Measurements from ENCODE around the gene BLOC1S6.
"Not testable (repeated sequence)": the region's sequence is repeated elsewhere in the genome, so short reads cannot be mapped to it uniquely, and the experiment has no call there.

The BLOC1S6 gene

DNA sequence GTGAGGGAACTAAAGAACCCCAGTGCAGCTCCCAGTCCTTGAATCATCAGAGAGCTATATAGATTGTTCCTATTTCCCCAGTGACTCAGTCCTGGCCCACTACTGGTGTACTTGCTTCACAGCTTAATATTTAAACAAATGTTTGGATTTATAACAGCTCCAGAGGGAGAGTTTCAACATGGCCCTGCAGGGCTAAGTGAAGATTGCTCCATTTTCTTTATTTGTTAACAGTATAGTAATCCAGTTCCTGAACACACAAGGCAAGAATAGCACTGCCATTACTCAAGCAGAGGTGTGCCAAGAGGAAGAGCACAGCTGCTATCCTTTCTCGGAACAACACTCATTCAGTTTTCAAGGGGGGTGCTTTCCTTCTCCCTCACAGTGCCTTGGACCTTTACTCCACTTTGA, 54.2 kb downstream of the BLOC1S6 start:
- no peak for DNase-seq (ENCODE audit: low read depth in 2 of 2)

- DNase-seq (ENCODE audit: low read depth in 2 of 2): no peak
Observed at GRCh38 chr15:45641999-45642932, 55.1 kb downstream of the BLOC1S6 start.

GRCh38 chr15:45644437-45644836, 57.3 kb downstream of the BLOC1S6 start:
- DNase-seq (ENCODE audit: low read depth in 2 of 2): no peak

- no peak for DNase-seq (ENCODE audit: low read depth in 2 of 2)
Observed at GRCh38 chr15:45645026-45645980, 58.1 kb downstream of the BLOC1S6 start.

GRCh38 chr15:45646220-45646619, 59.0 kb downstream of the BLOC1S6 start:
- DNase-seq (ENCODE audit: low read depth in 2 of 2): no peak

DNA sequence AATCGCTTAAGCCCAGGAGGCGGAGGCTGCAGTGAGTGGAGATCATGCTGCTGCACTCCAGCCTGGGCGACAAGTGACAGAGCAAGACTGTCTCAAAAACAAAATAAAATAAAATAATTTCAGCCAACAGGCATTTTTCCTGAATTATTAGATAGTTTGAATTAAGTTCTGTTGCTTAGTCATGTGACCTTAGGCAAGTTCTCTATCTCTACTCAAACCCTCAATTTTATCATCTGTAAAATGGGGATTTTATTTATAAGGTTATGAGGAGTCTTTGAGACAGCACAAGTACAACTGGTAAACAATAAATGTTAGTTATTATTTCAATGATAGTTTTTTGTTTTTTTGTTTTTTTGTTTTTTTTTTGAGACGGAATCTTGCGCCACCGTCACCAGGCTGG, 60.6 kb downstream of the BLOC1S6 start:
- no peak for DNase-seq (ENCODE audit: low read depth in 2 of 2)

- DNase-seq (ENCODE audit: low read depth in 2 of 2): no peak
Observed at GRCh38 chr15:45648521-45649200, 61.5 kb downstream of the BLOC1S6 start.

DNA sequence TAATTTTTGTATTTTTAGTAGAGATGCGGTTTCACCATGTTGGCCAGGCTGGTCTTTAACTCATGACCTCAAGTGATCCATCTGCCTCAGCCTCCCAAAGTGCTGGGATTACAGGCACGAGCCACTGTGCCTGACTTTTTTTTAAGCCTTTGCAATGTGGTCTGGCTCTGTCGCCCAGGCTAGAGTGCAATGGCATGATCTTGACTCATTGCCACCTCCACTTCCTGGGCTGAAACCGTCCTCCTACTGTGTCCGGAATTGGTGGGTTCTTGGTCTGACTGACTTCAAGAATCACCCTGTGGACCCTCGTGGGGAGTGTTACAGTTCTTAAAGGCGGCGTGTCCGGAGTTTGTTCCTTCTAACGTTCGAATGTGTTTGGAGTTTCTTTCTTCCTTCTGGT, 62.8 kb downstream of the BLOC1S6 start:
- DNase-seq (ENCODE audit: low read depth in 2 of 2): not testable (repeated sequence)

GRCh38 chr15:45650889-45651525, 63.8 kb downstream of the BLOC1S6 start:
- no peak for DNase-seq (ENCODE audit: low read depth in 2 of 2)

- DNase-seq (ENCODE audit: low read depth in 2 of 2): no peak
Observed at GRCh38 chr15:45653702-45654424, 66.7 kb downstream of the BLOC1S6 start.

- no peak for DNase-seq (ENCODE audit: low read depth in 2 of 2)
Observed at GRCh38 chr15:45654749-45655148, 67.6 kb downstream of the BLOC1S6 start.

- DNase-seq (ENCODE audit: low read depth in 2 of 2): no peak
Observed at GRCh38 chr15:45657254-45657653, 70.1 kb downstream of the BLOC1S6 start.

DNA sequence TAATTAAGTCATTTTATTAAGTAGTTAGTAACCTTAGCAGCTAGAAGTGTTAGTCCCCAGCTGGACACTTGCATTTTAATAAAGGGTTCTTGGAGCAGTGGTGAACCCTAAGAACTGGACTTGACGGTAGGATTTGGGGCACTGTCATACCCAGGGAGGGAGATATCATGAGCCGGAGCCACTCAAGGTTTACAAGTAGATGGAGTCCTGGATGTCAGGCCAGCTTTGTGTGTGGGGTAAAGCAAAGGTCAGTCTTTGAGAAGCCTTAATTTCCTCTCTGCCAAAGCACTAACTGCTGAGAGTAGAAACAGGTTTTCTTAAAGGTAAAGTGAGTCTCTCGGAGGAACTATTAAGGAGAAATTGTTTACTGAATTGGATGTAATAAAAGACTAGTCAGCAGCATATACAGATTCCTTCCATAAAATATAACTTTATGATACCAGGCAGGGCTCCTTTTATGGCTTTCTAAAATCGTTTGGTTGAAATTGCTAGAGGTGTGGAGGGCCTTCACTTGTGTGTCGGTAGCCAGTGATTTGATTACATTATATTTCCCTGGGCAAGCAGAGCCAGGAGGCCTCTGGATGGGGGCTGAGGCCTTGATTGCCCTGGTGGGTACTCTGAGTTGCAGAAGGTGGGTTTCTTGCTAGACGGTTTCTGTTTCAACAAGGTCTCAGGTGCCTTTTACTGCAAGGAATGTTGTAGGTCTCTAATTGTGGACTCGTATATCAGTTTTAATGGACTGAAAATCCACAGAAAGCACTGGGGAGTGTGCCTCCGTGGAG, 70.8 kb downstream of the BLOC1S6 start:
- no peak for DNase-seq (ENCODE audit: low read depth in 2 of 2)
